ENCODE data around the gene BUD31.
"Not testable (repeated sequence)": the region's sequence is repeated elsewhere in the genome, so short reads cannot be mapped to it uniquely, and the experiment has no call there.

The BUD31 gene

DNA sequence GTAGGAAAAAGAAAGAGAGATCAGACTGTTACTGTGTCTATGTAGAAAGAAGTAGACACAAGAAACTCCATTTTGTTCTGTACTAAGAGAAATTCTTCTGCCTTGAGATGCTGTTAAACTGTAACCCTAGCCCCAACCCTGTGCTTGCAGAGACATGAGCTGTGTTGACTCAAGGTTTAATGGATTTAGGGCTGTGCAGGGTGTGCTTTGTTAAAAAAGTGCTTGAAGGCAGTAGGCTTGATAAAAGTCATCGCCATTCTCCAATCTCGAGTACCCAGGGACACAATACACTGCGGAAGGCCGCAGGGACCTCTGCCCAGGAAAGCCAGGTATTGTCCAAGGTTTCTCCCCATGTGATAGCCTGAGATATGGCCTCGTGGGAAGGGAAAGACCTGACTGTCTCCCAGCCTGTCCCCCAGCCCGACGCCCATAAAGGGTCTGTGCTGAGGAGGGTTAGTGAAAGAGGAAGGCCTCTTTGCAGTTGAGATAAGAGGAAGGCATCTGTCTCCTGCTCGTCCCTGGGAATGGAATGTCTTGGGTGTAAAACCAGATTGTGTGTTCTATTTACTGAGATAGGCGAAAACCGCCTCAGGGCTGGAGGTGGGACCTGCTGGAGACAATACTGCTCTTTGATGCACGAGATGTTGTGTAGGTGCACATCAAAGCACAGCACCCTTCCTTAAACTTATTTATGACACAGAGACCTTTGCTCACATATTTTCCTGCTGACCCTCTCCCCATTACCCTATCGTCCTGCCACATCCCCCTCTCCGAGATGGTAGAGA is 23.2 kb downstream of the BUD31 start:
- DNase-seq (ENCODE audit: low read depth in 2 of 2) = not testable (repeated sequence)

DNA sequence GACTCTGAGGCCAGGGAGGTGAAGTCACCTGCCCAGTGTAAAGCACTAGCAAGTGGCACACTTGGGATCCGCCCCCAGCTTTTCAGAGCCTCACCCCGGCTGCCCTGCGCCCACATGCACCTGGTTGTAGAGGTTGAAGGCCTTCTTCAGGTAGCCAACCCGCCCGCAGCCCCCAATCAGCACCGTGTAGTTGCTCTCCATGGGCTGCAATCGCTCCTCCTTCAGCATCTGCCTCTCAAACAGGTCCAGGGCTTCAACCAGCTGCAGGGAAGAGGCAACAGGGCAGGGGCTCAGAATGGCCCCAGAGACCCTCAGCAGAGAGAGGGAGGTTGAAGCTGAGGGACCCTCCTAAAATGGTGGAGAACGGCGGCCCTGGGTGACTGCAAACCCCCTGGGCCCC is 24.4 kb downstream of the BUD31 start:
- no peak for DNase-seq (ENCODE audit: low read depth in 2 of 2)

DNA sequence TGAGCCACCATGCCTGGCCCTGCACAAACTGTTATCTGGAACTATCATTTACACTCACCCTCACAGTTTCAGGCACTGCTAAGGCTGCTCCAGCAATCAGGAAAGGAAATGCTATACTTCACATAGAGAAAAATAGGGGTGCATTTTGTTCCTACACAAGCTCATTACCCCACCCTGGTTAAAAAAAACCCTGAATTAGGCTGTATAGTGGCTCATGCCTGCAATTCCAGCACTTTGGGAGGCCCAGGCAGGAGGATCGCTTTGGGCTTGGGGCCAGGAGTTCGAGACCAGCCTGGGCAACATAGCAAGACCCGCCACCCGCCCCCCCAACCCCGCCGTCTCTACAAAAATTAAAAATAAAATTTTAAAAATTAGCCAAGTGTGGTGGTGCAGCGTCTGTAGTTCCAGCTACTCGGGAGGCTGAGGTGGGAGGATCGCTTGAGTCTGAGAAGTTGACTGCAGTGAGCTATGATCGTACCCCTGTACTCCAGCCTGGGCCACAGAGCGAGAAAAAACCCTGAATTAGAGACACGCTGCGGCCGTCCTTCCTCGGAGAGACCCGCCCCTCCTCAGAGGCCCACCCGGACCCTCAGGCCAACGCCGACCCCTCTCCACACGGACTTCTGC is 29.3 kb downstream of the BUD31 start:
- DNase-seq (ENCODE audit: low read depth in 2 of 2) = no peak

DNA sequence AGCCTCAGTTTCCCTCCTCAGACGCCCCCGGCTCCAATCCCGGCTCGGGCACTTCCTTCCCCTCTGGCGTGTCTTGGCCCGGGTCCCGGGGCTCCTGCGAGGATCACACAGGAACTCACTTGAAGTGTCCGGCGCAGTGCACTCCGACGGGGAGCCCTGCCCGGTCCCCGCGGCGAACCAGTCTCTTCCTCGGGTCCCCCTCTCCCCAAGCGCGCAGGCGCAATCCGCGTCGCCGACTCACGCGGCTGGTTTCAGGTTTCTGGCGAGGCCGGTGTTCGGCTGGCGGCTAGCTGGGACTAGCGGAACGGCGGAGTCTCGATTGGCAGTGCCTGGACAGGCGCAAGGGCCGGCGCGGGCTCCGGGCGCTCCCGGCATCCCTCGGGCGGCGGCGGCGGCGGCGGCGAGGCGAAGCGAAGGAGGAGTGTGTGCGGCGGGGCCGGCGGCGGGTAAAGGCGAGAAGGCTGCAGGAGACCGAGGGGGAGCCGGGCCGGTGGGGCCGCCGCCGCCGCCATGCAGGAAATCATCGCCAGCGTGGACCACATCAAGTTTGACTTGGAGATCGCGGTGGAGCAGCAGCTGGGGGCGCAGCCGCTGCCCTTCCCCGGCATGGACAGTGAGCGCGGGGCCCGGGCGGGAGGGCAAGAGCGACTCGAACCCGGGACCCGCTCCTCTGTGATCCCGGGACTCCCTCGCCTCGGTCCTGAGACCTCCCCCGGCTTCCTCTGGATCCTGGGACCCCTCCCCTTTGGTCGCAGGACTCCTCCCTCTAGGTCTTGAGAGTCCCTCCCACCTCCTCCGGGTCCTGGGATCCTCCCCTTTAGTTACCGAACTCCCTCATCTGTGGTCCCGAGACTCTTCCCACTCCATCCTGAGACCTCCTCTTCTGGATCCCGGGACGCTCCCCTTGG is 30.1 kb downstream of the BUD31 start, which contains the start of the genes CPSF4 and PTCD1:
Gene CPSF4 (plus strand): TSS at position 371 of the 908 bp plus-strand sequence. CDS start 140 bp downstream, at position 511.
Gene PTCD1 (minus strand): TSS at position 226 of the 908 bp plus-strand sequence. CDS start 3,556 bp downstream, outside the sequence.
- peak; percentile 78 to 80 for DNase-seq (ENCODE audit: low read depth in 2 of 2)

DNA sequence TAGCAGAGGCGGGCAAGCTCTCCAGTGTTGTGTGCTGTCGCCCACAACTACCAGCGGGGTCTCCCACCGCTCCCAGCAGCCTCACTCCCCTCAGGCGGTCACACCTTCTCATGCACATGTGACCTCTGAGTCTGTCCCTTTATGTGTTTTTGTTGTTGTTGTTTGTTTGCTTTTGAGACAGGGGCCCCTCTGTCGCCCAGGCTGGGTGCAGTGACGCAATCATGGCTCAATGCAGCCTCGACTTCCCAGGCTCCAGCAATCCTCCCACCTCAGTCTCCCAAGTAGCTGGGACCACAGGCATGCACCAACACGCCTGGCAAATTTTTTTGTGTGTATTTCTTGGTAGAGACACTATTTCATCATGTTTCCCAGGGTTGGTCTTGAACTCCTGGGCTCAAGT is 31.4 kb downstream of the BUD31 start:
- no peak for DNase-seq (ENCODE audit: low read depth in 2 of 2)

DNA sequence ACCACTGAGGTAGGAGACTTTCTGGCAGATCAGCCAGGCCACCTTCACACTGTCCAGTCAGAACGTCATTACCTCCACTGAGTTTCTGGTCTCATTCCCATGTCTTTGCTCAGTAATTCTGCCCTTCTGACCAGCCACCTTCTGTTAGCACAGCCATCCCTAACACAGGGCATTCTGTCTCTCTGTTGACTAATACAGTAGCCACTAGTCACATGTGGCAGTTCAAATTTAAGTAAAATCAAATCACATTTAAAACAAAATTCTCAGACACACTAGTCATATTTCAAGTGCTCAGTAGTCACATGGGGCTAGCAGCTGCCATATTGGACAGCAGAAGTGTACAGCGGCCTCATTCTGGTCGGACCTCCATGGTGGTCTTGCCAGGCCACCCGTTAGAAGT is 37.3 kb downstream of the BUD31 start:
- DNase-seq (ENCODE audit: low read depth in 2 of 2) = no peak

DNA sequence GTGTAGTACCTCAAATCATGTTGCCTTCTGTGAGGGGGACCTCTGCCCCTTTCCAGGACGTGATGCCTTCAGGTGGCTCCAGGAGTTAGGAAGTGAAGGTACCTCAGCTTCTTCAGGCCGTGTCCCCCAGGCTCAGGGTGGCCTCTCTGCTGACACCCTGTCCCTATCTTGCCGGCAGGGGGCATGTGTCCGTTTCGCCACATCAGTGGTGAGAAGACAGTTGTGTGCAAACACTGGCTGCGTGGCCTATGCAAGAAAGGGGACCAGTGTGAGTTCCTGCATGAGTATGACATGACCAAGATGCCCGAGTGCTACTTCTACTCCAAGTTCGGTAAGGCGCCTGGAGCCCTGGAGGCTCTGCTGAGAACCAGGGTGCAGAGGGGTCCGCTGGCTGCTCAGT is 39.2 kb downstream of the BUD31 start:
- DNase-seq (ENCODE audit: low read depth in 2 of 2) = no peak

DNA sequence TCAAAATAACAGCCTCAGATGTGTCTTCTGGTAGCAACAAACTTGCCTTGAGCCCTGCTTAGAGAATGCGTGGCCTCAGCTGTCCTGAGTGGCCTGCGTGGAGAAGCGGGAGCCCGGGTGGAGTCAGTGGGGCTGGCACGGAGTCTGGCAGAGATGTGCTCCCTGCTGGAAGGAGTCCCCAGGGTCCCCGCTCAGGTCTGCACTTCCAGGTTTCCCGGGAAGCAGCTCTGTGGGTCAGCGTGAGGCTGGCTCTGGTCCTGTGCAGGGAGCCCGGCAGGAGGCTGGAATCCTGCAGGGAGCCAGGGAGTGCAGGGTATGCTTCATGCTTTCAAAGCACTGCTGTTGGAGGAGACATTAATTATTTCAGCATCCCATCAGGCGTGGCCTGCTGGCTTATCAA is 40.1 kb downstream of the BUD31 start:
- DNase-seq (ENCODE audit: low read depth in 2 of 2) = no peak

DNA sequence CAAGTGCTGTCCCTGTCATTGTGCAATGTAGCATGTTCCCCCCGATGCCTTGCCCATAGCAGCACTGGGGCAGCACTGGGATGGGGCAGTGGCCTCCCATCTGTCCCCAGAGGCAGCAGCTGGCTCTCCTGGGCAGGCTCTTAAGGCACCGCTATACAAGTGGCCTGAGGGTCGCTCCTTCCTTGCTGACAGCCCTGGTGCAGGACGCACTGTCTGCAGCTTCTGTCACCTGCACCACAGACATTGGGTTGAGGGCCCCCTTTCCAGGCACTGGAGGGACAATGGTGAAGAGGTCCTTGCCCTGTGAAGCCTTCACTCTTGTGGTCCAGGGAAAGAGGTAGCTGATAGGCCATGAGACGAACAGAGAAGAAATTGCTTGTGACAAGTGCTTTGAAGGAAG is 40.6 kb downstream of the BUD31 start:
- no peak for DNase-seq (ENCODE audit: low read depth in 2 of 2)

DNA sequence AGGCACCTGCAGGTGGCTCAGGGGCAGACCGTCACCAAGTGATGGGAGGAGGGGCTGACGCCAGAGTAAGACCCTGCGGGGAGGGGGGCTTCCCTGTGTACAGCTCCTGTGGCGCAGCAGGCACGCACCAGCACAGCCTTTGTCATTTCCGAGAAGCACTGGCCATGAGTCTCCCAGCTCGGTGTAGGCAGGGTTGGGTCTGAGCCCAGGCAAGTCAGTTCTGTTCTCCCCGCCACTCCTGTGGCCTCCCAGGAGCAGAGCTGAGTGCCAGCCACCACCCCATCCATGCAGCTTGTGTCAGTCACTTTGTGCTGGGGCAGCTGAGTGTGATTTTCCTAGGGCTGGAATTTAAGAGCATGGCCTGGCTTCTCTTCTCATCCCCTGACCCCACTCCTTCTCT is 43.2 kb downstream of the BUD31 start:
- DNase-seq (ENCODE audit: low read depth in 2 of 2) = no peak

DNA sequence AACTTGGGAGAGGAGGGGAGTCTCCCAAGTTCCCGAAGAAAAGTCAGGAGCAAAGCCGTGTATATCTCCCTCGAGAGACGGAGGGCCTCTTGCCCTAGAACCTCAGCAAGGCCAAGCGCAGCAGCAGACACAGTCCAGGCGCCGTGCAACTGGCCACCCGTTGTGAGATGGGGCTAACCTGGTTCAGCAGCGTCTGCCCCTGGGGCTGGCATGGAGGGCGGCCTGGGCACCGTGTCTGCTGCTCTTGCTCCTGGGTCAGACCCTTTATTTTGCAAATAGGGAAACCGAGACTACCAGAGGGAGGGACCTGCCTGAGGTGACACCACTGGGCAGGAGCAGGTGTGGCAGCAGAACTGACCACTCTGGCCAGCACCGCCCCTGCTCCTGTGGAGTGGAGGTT is 43.8 kb downstream of the BUD31 start:
- no peak for DNase-seq (ENCODE audit: low read depth in 2 of 2)

DNA sequence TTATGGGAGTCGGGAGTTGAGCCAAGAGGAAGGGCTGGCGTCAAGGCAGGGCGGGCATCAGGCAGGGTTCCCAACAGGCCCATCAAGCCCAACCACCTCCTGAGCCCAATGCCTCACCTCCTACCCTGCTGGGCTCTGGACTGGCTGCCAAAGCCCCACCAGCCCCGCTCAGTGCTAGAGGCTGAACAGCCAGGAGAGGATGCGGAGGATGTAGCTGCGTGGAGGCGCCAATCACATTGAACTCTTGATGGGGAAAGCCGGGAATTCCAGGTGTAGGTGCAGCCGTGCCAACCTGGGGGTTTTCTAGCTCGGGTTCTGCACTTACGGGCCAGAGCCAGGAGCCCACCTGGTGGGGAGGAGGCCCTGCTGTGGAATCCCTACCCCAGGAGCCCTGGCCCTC is 44.3 kb downstream of the BUD31 start:
- DNase-seq (ENCODE audit: low read depth in 2 of 2) = no peak

DNA sequence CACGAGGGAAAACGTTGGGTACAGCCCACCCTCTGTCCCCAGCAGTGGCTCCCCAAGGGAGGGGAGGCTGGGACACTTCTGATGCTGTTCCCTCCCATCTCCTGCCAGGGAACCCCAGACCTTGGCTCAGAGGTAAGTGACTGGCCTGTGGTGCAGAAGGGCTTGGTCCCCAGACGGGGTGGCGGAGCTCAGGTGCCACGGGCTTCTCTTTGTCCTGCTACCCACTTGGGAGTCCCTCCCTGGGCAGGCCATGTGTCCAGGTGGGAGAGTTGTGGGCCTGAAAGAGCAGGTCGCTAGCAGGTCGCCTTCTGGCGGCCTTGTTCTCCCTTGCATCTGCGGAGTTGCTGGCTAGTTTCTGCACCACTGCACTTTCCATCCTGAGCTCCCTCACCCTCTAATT is 47.1 kb downstream of the BUD31 start:
- DNase-seq (ENCODE audit: low read depth in 2 of 2) = no peak

DNA sequence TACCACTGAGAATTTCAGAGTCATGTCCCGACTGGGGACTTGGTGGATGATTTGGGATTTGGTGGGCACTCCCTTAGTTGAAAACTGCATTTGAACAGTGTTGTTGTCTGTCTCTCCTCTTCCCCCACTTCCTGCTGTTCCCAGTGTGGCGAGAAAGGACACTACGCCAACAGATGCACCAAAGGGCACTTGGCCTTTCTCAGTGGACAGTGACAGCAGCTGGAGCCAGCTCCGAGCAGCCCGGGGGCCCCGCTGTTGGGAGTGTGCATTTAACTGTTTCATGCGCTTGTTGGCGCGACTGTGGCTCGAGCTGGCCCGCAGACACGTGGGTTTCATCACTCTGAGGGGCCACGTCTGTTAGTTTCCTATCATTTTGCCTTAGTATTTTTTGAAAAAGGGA is 47.5 kb downstream of the BUD31 start:
- DNase-seq (ENCODE audit: low read depth in 2 of 2) = no peak

DNA sequence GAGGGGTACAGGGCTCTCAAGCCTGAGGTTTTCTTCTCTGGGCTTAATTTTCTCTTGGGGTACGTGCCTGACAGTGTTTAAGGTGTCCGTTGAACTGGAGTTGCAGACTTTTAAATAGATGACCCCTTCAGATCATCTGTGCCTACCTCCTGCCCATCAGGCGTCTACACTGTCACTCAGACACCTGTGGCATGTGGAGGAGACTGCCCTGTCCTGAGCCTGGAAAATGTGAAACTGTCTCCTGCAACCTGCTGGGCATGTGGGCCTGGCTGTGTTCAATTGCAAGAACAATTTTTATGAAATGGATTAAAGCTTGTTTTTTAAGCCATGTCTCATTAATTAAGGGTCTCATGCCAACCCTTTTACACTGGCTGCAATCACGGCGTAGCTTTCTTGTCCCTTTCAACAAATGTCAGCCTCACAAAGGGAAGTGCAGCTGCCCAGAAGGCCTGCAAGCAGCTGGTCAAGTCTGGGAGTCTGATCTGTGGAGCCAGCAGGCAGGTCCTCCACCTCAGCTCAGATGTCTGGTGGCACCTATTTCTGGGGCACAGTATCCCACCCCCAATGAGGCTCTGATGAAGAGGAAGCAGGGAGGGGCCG is 48.4 kb downstream of the BUD31 start:
- no peak for DNase-seq (ENCODE audit: low read depth in 2 of 2)

DNA sequence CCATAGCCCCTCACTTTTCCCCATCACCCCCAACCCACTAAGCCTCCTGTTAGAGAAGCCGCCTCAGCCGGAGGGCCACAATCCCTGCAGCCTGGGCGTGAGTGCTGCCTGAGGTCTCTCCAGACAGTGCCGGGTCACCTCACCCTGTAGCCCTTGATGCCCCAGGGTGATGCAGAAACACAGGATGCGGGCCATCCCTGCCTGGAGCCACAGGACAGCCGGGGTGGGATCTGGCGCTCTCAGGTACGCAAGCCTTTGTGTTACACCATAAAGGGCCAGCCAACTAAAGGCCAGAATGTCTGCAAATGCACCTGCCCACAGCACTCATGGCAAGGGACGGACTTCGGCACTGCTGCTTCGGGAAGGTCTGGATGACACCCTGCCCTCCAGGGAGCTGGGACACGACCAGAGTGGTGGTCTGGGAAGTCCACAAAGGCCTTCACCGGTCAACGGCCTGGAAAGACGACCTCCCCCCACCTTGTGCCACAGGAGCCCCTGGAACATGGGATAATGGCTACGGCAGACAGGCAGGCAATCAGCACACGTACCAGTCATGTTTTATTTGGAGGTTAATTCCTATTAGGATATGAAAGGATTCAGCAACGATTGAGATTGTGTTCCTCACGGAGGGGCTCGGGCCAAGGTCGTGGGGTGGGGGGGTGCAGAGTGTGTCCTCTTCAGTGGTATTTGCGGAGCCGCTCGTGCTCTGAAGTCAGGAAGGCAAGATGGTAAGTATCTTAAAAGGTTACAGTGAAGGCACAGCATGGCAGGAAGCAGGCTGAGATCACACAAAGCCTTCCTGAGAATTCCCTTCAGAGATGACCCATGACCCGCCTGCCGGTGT is 49.1 kb downstream of the BUD31 start:
- DNase-seq (ENCODE audit: low read depth in 2 of 2) = no peak

DNA sequence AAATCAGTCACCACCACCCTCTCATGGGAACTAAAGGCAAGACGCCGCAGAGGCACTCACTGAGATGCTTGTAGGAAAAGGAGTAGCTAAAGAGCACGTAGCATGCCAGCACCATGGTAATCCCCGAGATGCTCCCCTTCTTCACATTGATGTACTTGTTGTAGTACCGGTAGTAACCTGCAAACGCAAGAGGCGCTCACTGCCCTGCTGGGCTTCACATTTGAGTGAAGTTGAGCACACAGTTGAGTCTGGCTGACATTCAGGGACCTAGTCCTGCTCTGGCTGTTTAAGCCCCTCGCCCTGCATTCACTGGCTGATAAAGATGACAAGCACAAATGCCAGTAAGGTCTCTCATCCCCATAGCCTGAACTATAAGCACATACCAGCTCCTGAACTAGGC is 50.3 kb downstream of the BUD31 start:
- no peak for DNase-seq (ENCODE audit: low read depth in 2 of 2)

DNA sequence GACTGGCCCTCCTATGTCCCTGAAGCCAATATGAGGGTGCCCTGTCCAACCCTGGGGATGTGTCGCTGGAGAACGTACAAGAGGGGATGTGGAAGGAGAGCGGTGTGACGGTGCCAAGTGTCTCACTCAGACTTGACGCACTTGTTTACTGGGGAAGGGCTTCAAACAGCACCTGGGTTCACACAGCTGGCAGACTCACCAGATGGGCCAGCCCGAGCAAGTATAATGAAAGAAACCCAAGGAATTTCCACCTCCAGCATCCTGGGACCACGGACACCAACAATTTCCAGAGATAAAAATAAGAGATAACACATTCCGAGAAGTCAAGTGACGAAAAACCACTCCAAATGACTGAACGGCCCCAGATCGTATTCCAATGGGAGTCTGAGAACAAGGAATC is 51.9 kb downstream of the BUD31 start:
- DNase-seq (ENCODE audit: low read depth in 2 of 2) = no peak

DNA sequence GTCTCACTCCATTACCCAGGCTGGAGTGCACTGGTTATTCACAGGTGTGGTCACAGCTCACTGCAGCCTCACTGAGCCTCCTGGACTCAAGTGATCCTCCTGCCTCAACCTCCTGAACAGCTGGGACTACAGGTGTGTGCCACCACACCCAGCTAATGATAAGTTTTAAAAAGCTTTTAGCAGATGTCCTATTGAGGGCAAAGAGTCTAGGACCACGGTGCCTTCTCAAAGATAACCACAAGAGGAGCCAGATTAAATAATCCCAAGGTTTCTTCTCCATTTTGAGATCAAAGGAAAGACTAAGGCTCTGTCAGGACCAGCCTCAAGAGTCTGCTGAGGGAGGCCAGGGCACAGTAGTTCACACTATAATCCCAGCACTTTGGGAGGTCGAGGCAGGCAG is 52.5 kb downstream of the BUD31 start:
- no peak for DNase-seq (ENCODE audit: low read depth in 2 of 2)

DNA sequence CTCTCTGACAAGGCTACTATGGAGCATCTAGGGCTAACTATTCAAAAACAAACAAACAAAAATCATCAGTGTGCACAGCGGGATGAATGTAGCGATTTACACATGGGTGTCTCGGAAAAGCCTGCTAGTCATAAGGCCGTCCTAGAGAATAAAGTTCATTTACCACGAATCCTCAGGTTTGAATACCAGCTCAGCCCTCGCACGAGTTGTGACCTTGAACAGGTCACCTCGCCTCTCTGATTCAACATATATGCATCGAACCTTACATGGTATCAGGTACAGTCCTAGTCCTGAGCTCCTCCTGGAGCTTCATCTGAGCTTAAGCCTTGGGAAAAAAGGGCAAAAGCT is 56.6 kb downstream of the BUD31 start:
- DNase-seq (ENCODE audit: low read depth in 2 of 2) = no peak

DNA sequence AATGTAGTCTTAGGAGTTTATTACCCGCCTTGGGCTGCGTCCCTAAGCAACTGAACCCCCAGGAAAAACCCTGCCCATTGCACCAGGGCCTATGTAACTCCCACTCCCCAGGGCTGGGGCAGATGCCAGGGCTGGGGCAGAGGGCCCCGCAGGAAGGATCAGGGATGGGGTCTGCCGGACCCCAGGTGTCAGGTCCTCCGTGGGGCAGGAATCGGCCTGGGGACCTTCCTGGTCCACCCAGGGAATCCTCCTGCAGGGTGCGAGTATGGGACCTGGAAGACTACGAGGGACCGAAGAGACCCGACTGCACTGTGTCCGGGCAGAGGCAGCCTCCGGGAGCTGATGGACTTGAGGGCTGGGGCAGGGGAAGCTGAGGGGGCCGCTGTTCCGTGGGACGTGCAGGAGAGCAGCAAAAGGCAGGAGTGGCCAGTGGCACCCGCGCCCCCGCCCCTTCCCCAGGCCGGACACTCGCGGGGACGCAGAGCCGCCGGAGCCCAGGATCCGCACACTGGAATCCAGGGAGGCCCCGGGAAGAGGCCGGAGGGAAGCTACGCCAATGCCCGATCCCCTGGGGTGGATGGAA is 59.7 kb downstream of the BUD31 start:
- no peak for DNase-seq (ENCODE audit: low read depth in 2 of 2)
